ENCODE data around the gene SLC35C1. TPM values are rescaled to one million over a fixed set of nuclear protein-coding genes. Genes with fewer than 3 reads are reported as not detected.

The SLC35C1 gene
- total RNA-seq, 4 donors from 2014 or later, result 24.8 to 68.8 (median 62.0) TPM

GRCh38 chr11:45765107-45765668, 39.8 kb upstream of the SLC35C1 start:
- TF ChIP-seq POLR2A (IDR thresholded peaks at IDR 0.05) (no peak), CTCF (IDR thresholded peaks at IDR 0.05) (no peak)
- no peak for DNase-seq
- Histone ChIP-seq H3K9me3 (no peaks in the 10 kb centered on the region), H3K27me3 (no peaks in the 10 kb centered on the region), H3K4me3 (no peak overlapping the region), H3K36me3 (no peaks in the 10 kb centered on the region), H3K27ac (no peak overlapping the region), H3K4me1 (no peaks in the 10 kb centered on the region)

- no peak for TF ChIP-seq CTCF (IDR thresholded peaks at IDR 0.05)
- no peak for TF ChIP-seq POLR2A (IDR thresholded peaks at IDR 0.05)
- H3K27ac ChIP-seq, result no peak overlapping the region
- H3K9me3 ChIP-seq, result no peaks in the 10 kb centered on the region
- no peaks in the 10 kb centered on the region for H3K36me3 ChIP-seq
- no peak overlapping the region for H3K4me3 ChIP-seq
- no peaks in the 10 kb centered on the region for H3K4me1 ChIP-seq
- no peak for DNase-seq
- H3K27me3 ChIP-seq, result no peaks in the 10 kb centered on the region
These were observed 39.1 kb upstream of the SLC35C1 start for GRCh38 chr11:45765836-45766235.

- TF ChIP-seq CTCF (IDR thresholded peaks at IDR 0.05), result no peak
- TF ChIP-seq POLR2A (IDR thresholded peaks at IDR 0.05), result no peak
- Histone ChIP-seq H3K27me3 (no peaks in the 10 kb centered on the region), H3K36me3 (no peaks in the 10 kb centered on the region), H3K4me1 (no peaks in the 10 kb centered on the region), H3K27ac (no peak overlapping the region), H3K9me3 (no peaks in the 10 kb centered on the region), H3K4me3 (no peak overlapping the region)
- no peak for DNase-seq
These were observed 38.5 kb upstream of the SLC35C1 start for GRCh38 chr11:45766469-45766868.

GRCh38 chr11:45768486-45768885, 36.5 kb upstream of the SLC35C1 start:
- H3K27ac ChIP-seq, result no peak overlapping the region
- DNase-seq, result no peak
- H3K4me1 ChIP-seq, result peaks cover 0 to 7% (median 5%) of the 10 kb centered on the region in 4 donors
- no peaks in the 10 kb centered on the region for H3K36me3 ChIP-seq
- H3K27me3 ChIP-seq, result no peaks in the 10 kb centered on the region
- no peak overlapping the region for H3K4me3 ChIP-seq
- no peaks in the 10 kb centered on the region for H3K9me3 ChIP-seq
- no peak for TF ChIP-seq CTCF (IDR thresholded peaks at IDR 0.05)
- TF ChIP-seq POLR2A (IDR thresholded peaks at IDR 0.05), result no peak

GRCh38 chr11:45769960-45770359, 35.0 kb upstream of the SLC35C1 start:
- no peaks in the 10 kb centered on the region for H3K9me3 ChIP-seq
- H3K27me3 ChIP-seq, result no peaks in the 10 kb centered on the region
- no peak overlapping the region for H3K4me3 ChIP-seq
- no peaks in the 10 kb centered on the region for H3K36me3 ChIP-seq
- DNase-seq, result no peak
- H3K27ac ChIP-seq, result no peak overlapping the region
- TF ChIP-seq CTCF (IDR thresholded peaks at IDR 0.05) (no peak), POLR2A (IDR thresholded peaks at IDR 0.05) (no peak)
- peaks cover 0 to 7% (median 5%) of the 10 kb centered on the region in 4 donors for H3K4me1 ChIP-seq

GRCh38 chr11:45771193-45771565, 33.8 kb upstream of the SLC35C1 start:
- Histone ChIP-seq H3K4me3 (peak overlapping the region; percentile 36 to 63 (median 57)), H3K4me1 (peaks cover 0 to 7% (median 5%) of the 10 kb centered on the region in 4 donors), H3K36me3 (no peaks in the 10 kb centered on the region), H3K27me3 (no peaks in the 10 kb centered on the region), H3K9me3 (no peaks in the 10 kb centered on the region), H3K27ac (peak overlapping the region; percentile 24 to 68 (median 50))
- DNase-seq, result peak; percentile 73 to 87 (median 83)
- TF ChIP-seq POLR2A (IDR thresholded peaks at IDR 0.05) (no peak), CTCF (IDR thresholded peaks at IDR 0.05) (peak; percentile 80 to 93 (median 86))
